ENCODE data around the gene CLTB.

GRCh38 chr5:176458904-176459561 is 42.7 kb upstream of the CLTB start:
- no peak for TF ChIP-seq CTCF (IDR thresholded peaks at IDR 0.05)
- TF ChIP-seq EZH2 (IDR thresholded peaks at IDR 0.05; ENCODE audit: borderline replicate concordance, insufficient read depth, low read depth, low read length, poor library complexity, severe bottlenecking): no peak

All from B cell (primary cell).